Loucy (cell line): ENCODE data around the gene RGS2.

Experiments used
- H2AFZ ChIP-seq: fragments of 200-600 bp; sonication (generic); 2 replicates; pipeline ENCODE4 v1.6.0; 2016; ENCODE audit warnings: antibody characterized with exemption, mild to moderate bottlenecking, low read length, moderate library complexity
- H3F3A ChIP-seq: fragments of 200-600 bp; 2 replicates; pipeline ENCODE4 v1.6.0; 2016; ENCODE audit warnings: antibody characterized with exemption, low read depth, mild to moderate bottlenecking
- H3K27me3 ChIP-seq: fragments of 200-600 bp; sonication (generic); 2 replicates; pipeline ENCODE4 v1.6.1; 2014; ENCODE audit warnings: low read length, mild to moderate bottlenecking; ENCODE audit not compliant: insufficient read depth, poor library complexity, severe bottlenecking
- H3K36me3 ChIP-seq: fragments of 200-600 bp; sonication (generic); 2 replicates; pipeline ENCODE4 v1.6.1; 2016; ENCODE audit warnings: low read length; ENCODE audit not compliant: insufficient read depth
- H3K4me1 ChIP-seq: fragments of 200-600 bp; sonication (generic); 2 replicates; pipeline ENCODE4 v1.5.1; 2014; ENCODE audit warnings: low read length, mild to moderate bottlenecking; ENCODE audit not compliant: insufficient read depth, poor library complexity, severe bottlenecking
- H3K4me2 ChIP-seq: fragments of 200-600 bp; sonication (generic); 2 replicates; pipeline ENCODE4 v1.6.0; 2014; ENCODE audit warnings: antibody characterized with exemption, low read length, low read depth, mild to moderate bottlenecking; ENCODE audit not compliant: poor library complexity, severe bottlenecking
- H3K4me3 ChIP-seq: fragments of 200-600 bp; sonication (generic); 2 replicates; pipeline ENCODE4 v1.5.1; 2014; ENCODE audit warnings: low read length, mild to moderate bottlenecking, mixed read lengths; ENCODE audit not compliant: poor library complexity, severe bottlenecking
- H3K79me2 ChIP-seq: fragments of 200-600 bp; sonication (generic); 2 replicates; pipeline ENCODE4 v1.6.1; 2014; ENCODE audit warnings: low read length; ENCODE audit not compliant: insufficient read depth
- H3K9ac ChIP-seq: fragments of 200-600 bp; sonication (generic); 2 replicates; pipeline ENCODE4 v1.6.0; 2014; ENCODE audit warnings: mild to moderate bottlenecking, low read depth, low read length, moderate library complexity; ENCODE audit not compliant: poor library complexity, severe bottlenecking
- H3K9me2 ChIP-seq: fragments of 200-600 bp; sonication (generic); replicated peaks from 2 replicates; pipeline ENCODE4 v1.6.1; 2016; ENCODE audit warnings: low read depth, low read length, mixed read lengths
- H3K9me3 ChIP-seq: fragments of 200-600 bp; sonication (generic); 2 replicates; pipeline ENCODE4 v1.6.1; 2014; ENCODE audit warnings: mild to moderate bottlenecking, antibody characterized with exemption, low read length, low read depth; ENCODE audit not compliant: insufficient read depth
- H4K20me1 ChIP-seq: fragments of 200-600 bp; sonication (generic); 2 replicates; pipeline ENCODE4 v1.6.0; 2014; ENCODE audit warnings: antibody characterized with exemption, low read length, mild to moderate bottlenecking; ENCODE audit not compliant: insufficient read depth, poor library complexity, severe bottlenecking
- EZH2phosphoT487 ChIP-seq: fragments of 200-600 bp; IDR thresholded peaks from 2 replicates; pipeline ENCODE4 v1.6.1; 2018; ENCODE audit warnings: antibody characterized with exemption, mild to moderate bottlenecking, moderate library complexity, borderline replicate concordance
- TF ChIP-seq, protein P1 (sequence below): fragments of 200-600 bp; sonication (generic); conservative IDR thresholded peaks from 2 replicates; pipeline ENCODE4 v1.5.1; 2014; ENCODE audit warnings: mild to moderate bottlenecking, antibody characterized with exemption, low read length

The RGS2 gene

GRCh38 chr1:192801451-192801850, 7.4 kb upstream of the RGS2 start:
- H3K9ac ChIP-seq = no peak overlapping the region
- no peak for TF ChIP-seq EZH2phosphoT487
- TF ChIP-seq, protein P1, sequence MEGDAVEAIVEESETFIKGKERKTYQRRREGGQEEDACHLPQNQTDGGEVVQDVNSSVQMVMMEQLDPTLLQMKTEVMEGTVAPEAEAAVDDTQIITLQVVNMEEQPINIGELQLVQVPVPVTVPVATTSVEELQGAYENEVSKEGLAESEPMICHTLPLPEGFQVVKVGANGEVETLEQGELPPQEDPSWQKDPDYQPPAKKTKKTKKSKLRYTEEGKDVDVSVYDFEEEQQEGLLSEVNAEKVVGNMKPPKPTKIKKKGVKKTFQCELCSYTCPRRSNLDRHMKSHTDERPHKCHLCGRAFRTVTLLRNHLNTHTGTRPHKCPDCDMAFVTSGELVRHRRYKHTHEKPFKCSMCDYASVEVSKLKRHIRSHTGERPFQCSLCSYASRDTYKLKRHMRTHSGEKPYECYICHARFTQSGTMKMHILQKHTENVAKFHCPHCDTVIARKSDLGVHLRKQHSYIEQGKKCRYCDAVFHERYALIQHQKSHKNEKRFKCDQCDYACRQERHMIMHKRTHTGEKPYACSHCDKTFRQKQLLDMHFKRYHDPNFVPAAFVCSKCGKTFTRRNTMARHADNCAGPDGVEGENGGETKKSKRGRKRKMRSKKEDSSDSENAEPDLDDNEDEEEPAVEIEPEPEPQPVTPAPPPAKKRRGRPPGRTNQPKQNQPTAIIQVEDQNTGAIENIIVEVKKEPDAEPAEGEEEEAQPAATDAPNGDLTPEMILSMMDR = no peak
- H3K4me2 ChIP-seq = no peak overlapping the region

GRCh38 chr1:192802406-192802805, 6.4 kb upstream of the RGS2 start:
- H3F3A ChIP-seq = no peaks in the 10 kb centered on the region
- no peaks in the 10 kb centered on the region for H3K79me2 ChIP-seq
- no peak overlapping the region for H3K9ac ChIP-seq
- H3K9me2 ChIP-seq = no peaks in the 10 kb centered on the region
- H3K4me2 ChIP-seq = no peak overlapping the region
- peaks cover 4% of the 10 kb centered on the region for H3K4me1 ChIP-seq
- TF ChIP-seq EZH2phosphoT487 = no peak
- TF ChIP-seq, protein P1 = no peak
- H3K4me3 ChIP-seq = no peak overlapping the region
- no peaks in the 10 kb centered on the region for H3K27me3 ChIP-seq
- no peaks in the 10 kb centered on the region for H3K9me3 ChIP-seq
- H4K20me1 ChIP-seq = no peaks in the 10 kb centered on the region
- no peaks in the 10 kb centered on the region for H3K36me3 ChIP-seq
- no peak overlapping the region for H2AFZ ChIP-seq

More at GRCh38 chr1:192801451-192801850, 7.4 kb upstream of the RGS2 start:
- Histone ChIP-seq H3K9me3 (no peaks in the 10 kb centered on the region), H3F3A (no peaks in the 10 kb centered on the region), H3K4me1 (no peaks in the 10 kb centered on the region), H3K4me3 (no peak overlapping the region), H3K36me3 (no peaks in the 10 kb centered on the region), H2AFZ (no peak overlapping the region), H4K20me1 (no peaks in the 10 kb centered on the region), H3K9me2 (no peaks in the 10 kb centered on the region), H3K79me2 (no peaks in the 10 kb centered on the region), H3K27me3 (no peaks in the 10 kb centered on the region)

DNA sequence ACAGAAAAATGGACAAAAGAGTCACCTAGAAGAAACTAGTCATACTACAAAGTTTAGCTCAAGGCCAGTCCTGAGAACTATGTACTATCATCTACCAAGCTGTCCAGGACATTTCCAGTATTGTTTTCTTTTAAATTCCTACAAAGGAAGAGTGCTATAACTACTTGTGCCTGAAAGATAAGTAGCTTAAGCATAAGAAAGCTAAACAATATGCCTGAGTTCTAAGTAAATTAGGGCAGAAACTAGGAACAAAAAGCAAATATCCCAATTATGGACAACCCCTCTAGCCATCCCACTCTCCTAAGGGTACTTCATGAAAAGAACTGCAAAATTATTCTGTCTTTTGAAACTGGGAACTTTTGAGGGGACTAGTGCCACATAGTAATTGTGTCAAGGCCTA, 5.3 kb upstream of the RGS2 start:
- Histone ChIP-seq H2AFZ (no peak overlapping the region), H3K79me2 (no peaks in the 10 kb centered on the region), H3K4me1 (peaks cover 14% of the 10 kb centered on the region)

More for the DNA sequence above, 5.3 kb upstream of the RGS2 start:
- no peak overlapping the region for H3K4me3 ChIP-seq
- no peaks in the 10 kb centered on the region for H4K20me1 ChIP-seq
- H3K36me3 ChIP-seq = no peaks in the 10 kb centered on the region
- no peaks in the 10 kb centered on the region for H3F3A ChIP-seq
- H3K9me3 ChIP-seq = no peaks in the 10 kb centered on the region
- no peaks in the 10 kb centered on the region for H3K9me2 ChIP-seq
- H3K4me2 ChIP-seq = no peak overlapping the region
- no peak overlapping the region for H3K9ac ChIP-seq
- TF ChIP-seq, protein P1 = no peak
- no peak for TF ChIP-seq EZH2phosphoT487
- no peaks in the 10 kb centered on the region for H3K27me3 ChIP-seq
